ENCODE results near the gene PHC2. TPM values are rescaled to one million over a fixed set of nuclear protein-coding genes. Genes with fewer than 3 reads are reported as not detected.

Gene PHC2
- total and polyA plus RNA-seq, 2 donors from 2014 or later = 118 to 149 TPM

GRCh38 chr1:33439662-33440061 lies 8.8 kb upstream of the PHC2 start:
- Histone ChIP-seq H3K9ac (ENCODE audit: low read length in 3 of 3) (no peak overlapping the region), H3K27me3 (ENCODE audit: control insufficient read depth, insufficient read depth, low read length) (no peaks in the 10 kb centered on the region), H3K27ac (ENCODE audit: low read depth in 2 of 2, low read length in 2 of 2) (no peak overlapping the region), H3K36me3 (ENCODE audit: control insufficient read depth in 2 of 3, insufficient read depth in 3 of 3, low read length in 3 of 3) (no peaks in the 10 kb centered on the region), H3K9me3 (ENCODE audit: control insufficient read depth in 2 of 3, insufficient read depth in 1 of 3, low read length in 3 of 3) (no peaks in the 10 kb centered on the region), H3K4me3 (ENCODE audit: low read length in 3 of 3) (no peak overlapping the region), H3K4me1 (ENCODE audit: control insufficient read depth in 2 of 3, insufficient read depth in 2 of 3, low read depth in 1 of 3, low read length in 3 of 3) (no peaks in the 10 kb centered on the region)
- FAIRE-seq = no peak
- DNase-seq = no peak
- intact Hi-C loops (cut with DNase I) = no loop called here
- TF ChIP-seq, protein P1, sequence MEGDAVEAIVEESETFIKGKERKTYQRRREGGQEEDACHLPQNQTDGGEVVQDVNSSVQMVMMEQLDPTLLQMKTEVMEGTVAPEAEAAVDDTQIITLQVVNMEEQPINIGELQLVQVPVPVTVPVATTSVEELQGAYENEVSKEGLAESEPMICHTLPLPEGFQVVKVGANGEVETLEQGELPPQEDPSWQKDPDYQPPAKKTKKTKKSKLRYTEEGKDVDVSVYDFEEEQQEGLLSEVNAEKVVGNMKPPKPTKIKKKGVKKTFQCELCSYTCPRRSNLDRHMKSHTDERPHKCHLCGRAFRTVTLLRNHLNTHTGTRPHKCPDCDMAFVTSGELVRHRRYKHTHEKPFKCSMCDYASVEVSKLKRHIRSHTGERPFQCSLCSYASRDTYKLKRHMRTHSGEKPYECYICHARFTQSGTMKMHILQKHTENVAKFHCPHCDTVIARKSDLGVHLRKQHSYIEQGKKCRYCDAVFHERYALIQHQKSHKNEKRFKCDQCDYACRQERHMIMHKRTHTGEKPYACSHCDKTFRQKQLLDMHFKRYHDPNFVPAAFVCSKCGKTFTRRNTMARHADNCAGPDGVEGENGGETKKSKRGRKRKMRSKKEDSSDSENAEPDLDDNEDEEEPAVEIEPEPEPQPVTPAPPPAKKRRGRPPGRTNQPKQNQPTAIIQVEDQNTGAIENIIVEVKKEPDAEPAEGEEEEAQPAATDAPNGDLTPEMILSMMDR (IDR thresholded peaks at IDR 0.05; ENCODE audit: borderline replicate concordance, extremely low read depth, insufficient read depth) = no peak

- no peaks in the 10 kb centered on the region for H3K36me3 ChIP-seq (ENCODE audit: control insufficient read depth in 2 of 3, insufficient read depth in 3 of 3, low read length in 3 of 3)
- FAIRE-seq (no peak), DNase-seq (no peak)
- no peak overlapping the region for H3K4me3 ChIP-seq (ENCODE audit: low read length in 3 of 3)
- H3K9ac ChIP-seq (ENCODE audit: low read length in 3 of 3) = no peak overlapping the region
- no peak overlapping the region for H3K27ac ChIP-seq (ENCODE audit: low read depth in 2 of 2, low read length in 2 of 2)
- H3K9me3 ChIP-seq (ENCODE audit: control insufficient read depth in 2 of 3, insufficient read depth in 1 of 3, low read length in 3 of 3) = no peaks in the 10 kb centered on the region
- intact Hi-C loops (cut with DNase I) = no loop called here
- TF ChIP-seq, protein P1 (IDR thresholded peaks at IDR 0.05; ENCODE audit: borderline replicate concordance, extremely low read depth, insufficient read depth) = no peak
- no peaks in the 10 kb centered on the region for H3K27me3 ChIP-seq (ENCODE audit: control insufficient read depth, insufficient read depth, low read length)
- peaks cover 0 to 3% (median 0%) of the 10 kb centered on the region in 3 donors for H3K4me1 ChIP-seq (ENCODE audit: control insufficient read depth in 2 of 3, insufficient read depth in 2 of 3, low read depth in 1 of 3, low read length in 3 of 3)
These were observed 7.7 kb upstream of the PHC2 start for GRCh38 chr1:33438364-33439160.

DNA sequence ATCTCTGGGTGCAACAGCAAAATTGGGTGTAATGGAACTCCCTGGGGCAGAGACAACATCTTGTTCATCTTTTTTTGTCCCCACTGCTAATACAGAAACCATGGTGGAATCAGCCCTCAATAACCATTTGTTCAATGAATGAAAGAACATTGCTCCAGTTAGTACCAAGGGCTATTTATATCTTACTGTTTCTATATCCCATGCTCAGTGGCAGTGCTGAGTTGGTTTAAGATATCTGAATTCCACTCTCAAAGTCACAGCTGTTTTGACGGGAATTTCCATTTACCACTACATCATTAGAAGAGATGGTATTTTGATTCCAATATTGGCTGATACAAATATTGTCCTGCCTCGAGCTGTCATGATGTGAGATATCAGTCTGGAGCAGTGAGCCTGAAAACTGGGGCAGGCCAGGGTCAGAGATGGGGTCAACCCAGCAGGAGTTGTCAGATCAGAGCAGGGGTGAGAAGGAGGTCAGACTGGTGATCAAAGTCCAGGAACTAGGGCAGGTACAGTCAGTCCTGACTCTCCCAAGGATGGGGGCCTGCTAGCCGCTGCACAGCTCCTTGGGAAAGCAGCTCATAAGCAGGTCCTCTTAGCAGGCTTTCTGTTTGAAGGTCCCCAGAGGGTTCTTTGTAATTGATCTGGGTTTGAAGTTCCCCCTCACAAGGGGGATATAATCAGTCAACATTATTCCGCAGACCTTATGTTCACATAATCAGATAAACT lies 5.8 kb upstream of the PHC2 start:
- FAIRE-seq (no peak), DNase-seq (no peak)
- Histone ChIP-seq H3K27ac (ENCODE audit: low read depth in 2 of 2, low read length in 2 of 2) (no peak overlapping the region), H3K9ac (ENCODE audit: low read length in 3 of 3) (no peak overlapping the region), H3K4me3 (ENCODE audit: low read length in 3 of 3) (no peak overlapping the region), H3K4me1 (ENCODE audit: control insufficient read depth in 2 of 3, insufficient read depth in 2 of 3, low read depth in 1 of 3, low read length in 3 of 3) (peaks cover 0 to 3% (median 0%) of the 10 kb centered on the region in 3 donors), H3K36me3 (ENCODE audit: control insufficient read depth in 2 of 3, insufficient read depth in 3 of 3, low read length in 3 of 3) (no peaks in the 10 kb centered on the region), H3K27me3 (ENCODE audit: control insufficient read depth, insufficient read depth, low read length) (no peaks in the 10 kb centered on the region), H3K9me3 (ENCODE audit: control insufficient read depth in 2 of 3, insufficient read depth in 1 of 3, low read length in 3 of 3) (no peaks in the 10 kb centered on the region)
- intact Hi-C loops (cut with DNase I) = no loop called here
- TF ChIP-seq, protein P1 (IDR thresholded peaks at IDR 0.05; ENCODE audit: borderline replicate concordance, extremely low read depth, insufficient read depth) = no peak

Data from kidney (tissue), 14 donors.